GM18867 (cell line): Measurements from ENCODE around the gene MAML1.
A peak's percentile ranks its signal among the peaks of the same experiment; 100 is the strongest.

Experiments
- ATAC-seq: cut with Tn5 transposase; IDR thresholded peaks from one replicate; pipeline ENCODE4 v1.9.1; 2021; ENCODE audit warnings: mild to moderate bottlenecking, moderate library complexity; ENCODE audit not compliant: unreplicated experiment

The MAML1 gene

DNA sequence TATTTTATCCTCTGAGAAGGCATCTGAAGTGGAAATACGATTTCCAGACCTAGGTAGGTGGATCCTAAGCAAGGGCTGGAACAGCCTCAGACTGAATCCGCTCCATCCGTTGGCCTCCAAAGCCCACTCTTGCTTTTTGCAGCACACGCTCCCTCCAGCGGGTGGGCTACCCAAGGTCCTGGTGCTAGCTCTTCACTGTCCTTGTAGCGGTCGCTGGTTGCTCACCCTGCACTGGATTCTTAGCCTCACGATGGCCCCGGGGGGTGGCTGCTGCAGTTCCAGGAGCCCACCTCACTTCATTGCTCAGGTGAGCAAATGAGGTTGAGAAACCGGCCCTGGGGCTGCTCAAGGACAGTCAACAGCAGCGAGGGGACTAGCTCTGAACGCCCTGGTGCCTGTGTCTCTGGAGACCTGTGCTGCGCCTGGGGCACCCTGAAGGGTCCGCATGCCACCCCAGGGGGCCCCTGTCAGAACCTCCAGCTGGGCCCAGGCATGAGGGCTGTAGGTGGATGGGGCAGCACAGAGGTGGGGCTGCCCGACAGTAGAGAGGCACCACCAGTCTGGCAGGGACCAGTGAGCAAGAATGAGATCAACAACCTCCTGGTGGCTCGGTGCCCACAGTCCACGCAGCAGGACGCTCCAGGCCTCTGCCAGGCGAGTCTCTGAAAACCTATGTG, 69.7 kb downstream of the MAML1 start:
- no peak for ATAC-seq

DNA sequence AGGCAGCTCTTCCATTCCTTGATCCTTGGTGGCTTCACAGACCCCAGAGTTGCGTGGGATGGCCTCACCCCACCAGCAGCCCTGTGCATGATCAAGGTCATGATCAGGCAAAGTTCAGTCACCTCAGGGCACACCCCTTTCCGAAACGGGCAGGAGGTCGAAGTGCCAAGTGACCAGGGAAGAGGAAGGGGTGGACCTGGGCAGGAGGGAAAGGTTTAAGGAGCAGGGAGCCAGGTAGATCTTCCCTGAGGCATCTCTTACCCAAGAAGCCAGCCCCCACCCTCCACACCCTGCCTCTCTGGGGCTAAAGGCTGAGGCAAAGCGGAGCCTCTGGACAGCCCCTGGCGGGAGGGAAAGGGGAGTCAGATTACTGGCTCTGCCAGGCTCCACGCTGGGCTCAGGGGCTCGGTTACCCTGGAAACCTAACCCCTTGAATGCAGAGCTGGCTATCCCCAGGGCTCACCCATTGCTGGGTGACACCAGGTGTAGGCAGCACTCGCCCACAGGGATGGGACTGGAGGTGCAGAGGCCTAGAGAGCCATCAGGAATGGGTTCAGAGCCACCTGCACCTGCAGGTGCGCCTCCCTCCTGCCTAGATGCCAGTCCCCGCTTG, 70.4 kb downstream of the MAML1 start:
- ATAC-seq = no peak

DNA sequence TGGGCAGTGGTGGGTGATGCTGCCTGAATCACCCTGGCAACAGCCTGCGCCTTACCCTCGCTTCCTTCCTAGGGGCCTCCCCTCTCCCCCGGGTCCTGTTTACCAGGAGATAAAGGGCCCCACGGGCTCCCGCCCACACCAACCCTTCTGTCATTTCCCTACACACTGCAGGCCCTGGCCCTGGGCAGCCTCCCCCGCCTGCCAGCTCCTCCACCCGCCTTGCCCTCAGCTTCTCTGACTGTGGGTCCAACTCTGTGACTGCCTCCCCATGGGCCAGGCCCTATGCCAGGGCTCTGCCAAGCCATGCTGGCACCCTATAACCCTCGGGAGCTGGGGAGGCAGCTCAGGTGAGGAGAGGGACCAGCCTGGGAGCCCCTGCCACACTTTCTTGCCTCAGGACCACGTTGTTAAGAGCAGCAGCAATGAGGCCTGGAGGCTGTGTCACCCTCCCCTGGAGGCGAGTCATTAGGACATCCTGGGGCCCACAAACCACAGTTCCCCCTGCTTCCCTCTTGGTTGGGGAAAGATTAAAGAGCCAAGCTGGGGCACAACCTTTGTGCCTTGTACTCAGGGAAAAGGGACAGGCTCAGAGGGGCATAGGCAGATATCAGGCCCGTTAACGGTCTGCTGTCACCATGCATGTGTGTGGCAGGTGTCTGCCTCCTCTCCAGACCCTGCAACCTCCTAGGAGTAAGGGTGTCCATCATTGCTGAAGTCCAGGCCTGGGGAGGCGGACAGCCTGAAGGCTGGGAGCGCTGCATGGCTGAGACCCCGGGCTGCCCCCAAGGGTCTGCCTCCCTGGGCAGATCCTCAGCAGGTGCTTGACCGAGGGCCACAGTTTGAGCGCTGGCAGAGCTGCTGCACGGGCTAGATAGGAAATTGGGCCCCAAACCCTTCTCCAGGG, 71.3 kb downstream of the MAML1 start:
- ATAC-seq = no peak

DNA sequence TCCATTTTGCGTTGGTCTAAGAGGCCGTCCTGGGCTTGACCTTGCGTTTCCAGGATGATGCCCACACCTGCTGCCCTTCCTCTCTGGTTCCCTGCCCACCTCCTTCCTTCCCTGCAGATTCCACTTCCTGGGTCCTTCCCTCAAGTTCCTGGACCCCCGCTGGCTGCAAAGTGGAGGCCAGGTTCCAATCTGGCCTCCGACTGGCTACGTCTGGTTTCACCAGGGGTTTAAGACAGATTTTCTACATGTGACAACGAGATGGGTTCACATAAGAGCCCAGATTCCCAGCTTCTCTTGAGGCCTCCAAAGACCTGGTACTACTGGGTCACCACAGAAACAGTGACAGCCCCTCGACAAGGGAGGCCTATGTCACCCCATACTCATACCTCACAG, 71.9 kb downstream of the MAML1 start:
- ATAC-seq = no peak

DNA sequence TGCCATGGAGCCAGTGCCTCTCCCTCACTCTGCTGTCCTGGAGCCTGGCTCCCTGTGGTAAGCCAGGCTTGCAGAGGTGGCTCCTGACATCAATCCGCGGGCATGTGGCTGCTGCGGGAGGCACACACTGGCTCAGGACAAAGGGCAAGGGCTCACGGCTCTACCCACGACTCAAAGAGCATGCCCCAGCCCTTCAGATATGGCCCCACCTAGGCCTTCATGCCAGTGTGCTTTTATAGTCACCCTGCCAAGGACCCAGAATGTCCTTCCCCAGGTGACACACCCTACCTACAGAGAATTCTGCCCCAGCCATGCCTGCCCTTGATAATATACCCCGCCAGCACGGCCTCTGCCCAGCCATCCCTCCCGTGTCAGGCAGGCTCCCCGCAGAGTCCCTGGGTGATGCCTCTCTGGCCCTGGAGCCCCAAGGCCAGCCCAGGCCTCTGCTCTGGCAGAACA, 72.5 kb downstream of the MAML1 start:
- no peak for ATAC-seq

DNA sequence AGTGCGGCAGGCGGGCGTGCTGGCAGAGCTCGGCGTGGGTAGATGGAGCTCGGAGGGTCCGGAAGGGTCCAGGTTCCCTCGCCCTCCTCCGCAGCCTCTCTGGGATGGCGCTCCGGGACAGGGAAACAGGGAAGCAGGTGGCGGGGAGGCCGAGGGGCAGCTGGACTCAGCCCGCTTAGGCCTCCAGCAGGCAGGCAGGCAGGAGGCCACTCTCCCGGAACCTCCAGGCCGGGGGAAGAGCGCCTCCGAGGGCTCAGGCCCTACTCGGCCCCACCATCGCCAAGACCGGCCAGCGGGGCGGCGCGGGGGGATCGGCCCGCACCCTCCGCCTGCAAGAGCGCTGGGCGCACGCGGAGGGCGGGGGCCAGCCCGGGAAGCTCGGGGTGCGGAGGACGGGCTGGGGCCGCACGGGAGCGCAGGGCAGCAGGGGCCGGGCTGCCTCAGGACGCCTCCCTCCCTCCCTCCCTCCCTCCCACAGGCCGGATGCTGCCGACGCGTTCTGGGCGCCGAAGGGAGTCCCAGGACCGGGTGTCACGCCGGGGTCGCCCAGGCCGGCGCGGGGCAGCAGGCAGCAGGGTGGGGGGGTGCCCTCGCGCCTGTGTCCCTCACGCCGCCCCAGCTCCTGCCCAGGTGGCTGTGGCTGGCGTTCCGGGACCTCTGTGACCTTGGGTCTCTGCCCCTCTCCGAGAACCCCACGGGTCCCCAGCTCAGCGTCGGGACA, 73.1 kb downstream of the MAML1 start:
- ATAC-seq = peak; percentile 27

DNA sequence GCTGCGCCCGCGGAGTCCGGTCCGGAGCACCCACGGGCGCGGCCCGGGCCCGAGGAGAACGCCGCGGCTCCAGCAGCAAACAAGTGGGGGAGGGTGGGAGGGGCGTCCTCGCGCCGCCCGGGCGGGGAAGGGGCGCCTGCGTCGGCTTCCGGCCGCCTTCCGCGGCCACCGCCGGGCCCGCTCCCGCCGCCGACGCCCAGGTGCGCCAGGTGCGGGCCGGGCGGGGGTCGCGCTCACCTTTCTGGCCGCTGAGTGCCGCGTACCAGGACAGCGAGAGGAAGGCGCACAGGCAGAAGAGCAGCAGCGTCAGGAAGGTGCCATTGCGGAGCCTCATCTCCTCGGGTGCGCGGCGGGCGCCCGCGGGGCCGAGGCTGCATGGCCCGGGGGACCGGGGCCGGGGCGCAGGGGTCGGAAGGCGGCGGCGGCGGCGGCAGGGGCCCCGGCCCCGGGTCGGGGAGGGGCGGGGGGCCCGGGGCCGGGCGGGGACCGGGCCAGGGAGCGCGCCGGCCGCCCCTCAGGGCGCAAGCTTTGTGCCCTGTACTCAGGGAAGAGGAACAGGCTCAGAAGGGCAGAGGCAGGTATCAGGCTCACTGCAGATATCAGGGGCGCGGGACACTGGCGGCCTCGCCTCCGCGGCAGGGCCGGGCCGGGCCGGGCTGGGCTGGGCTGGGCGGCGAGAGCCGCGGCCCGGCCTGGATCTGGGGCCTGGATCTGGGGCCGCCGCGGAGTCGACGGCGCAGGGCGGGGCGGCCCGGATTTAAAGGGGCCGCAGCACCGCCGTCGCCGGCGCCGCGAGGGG, 73.8 kb downstream of the MAML1 start, which contains the start of gene MGAT4B:
TSS of gene MGAT4B (minus strand) at position 617 of the 799 bp plus-strand sequence. CDS start at position 334, 283 bp downstream.
- peak; percentile 68 for ATAC-seq

DNA sequence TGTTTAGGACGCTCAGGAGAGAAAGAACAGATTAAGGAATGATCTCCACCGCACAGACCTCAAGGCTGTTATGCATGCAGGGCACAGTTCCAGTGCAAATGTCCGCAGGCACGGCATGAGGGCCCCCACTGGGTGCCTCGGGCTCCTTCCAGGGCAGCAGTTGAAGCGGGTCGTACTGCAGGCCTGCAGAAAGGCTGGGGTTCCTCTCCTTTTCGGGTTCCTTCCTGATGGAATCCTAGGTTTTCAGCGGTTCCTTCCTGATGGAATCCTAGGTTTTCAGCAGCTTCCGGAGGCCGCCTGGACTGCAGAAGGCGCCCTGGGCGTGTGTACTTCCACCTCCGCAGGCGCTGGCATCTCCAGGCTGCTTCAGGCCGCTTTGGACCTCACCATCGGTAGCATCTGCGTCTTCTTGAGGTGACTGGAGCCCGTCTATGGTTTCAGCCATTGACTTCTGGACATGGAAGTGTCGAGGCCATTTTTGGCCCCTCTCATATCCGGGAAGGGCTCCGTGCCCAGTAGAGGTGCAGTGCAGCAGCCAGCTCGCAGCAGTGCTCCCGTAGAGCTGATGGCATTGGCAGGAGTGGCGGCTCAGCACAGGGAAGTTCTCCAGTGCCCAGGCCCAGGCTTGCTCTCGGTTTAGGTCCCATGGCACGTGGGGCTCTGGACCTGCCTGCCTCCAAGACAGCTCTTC, 79.7 kb downstream of the MAML1 start:
- no peak for ATAC-seq

DNA sequence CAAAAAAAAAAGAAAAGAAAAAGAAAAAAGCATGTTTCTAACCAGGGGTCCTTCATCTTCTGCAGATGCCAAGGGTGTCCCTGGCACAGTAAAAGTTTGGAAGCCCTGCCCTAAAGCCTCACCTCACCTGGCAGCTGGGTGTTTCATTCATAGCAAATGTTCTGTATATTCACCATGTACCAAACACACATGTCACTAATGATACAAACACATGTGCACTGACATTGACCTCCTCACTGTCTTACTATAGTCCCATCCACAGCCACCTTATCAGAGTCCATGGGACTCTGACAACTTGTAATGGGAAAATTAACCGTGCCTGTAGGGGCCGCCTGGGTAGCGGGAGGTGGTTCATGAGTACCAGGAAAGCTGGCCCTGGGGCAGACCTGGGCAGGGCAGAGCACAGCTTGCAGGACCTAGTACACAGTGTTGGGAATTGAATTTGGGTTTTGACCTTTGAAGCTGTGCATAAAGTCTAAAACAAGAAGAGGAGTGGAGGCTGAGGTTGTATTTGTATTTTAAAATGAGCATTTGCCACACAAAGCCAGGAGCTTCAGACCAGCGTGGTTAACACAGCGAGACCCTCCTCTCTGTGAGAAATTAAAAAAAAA, 80.5 kb downstream of the MAML1 start:
- ATAC-seq = no peak

DNA sequence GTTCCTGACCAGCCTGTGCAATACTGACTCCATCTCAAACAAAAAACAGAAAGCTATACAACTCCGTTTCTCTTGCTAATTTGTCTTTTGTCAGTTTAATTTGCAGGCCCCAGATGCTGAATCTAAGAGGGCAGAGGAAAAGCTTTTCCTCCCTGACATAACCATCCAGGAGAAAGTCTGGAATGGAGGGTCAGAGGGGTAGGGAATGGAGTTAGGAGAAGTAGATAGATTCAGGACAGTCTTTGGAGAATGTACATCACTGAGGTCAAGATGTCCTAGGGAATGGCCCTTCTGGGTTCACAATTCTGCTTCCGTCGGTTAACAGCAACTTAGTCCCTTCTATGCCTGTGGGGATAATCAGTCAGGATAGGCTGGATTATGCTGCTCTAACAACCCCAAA, 81.5 kb downstream of the MAML1 start:
- no peak for ATAC-seq

DNA sequence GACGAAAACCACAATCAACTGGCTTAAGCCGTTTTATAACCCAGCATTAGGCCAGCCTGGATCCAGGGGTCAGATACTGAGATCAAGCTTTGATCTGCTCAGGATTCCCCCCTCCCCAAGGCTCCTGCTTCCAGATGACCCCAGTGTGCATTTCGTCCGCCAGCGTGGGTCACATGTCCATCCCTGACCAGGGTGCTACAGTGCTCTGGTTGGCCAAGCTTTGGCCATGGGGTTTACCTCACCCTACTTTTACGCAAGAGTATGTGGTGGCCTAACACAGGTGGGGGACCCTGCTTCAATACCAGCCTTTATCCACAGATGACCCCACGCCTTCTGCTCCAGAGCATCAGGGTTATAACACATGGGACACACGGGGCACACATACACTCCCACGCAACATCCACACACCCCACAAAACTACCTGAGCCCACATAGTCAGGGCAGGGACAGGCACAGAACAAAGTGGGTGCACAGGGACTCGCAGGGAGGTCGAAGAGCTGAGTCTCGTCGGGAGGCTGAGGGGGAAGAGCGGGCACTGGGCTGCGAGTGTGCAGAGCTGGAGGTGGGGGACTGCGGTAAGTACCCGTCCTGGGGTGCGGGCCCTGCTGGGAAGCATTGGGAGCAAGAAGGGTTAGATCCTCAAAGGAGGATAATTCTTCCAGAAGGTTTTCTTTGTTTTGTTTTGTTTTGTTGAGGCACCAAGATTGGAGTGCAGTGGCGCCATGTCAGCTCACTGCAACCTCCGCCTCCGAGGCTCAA, 83.0 kb downstream of the MAML1 start:
- no peak for ATAC-seq

DNA sequence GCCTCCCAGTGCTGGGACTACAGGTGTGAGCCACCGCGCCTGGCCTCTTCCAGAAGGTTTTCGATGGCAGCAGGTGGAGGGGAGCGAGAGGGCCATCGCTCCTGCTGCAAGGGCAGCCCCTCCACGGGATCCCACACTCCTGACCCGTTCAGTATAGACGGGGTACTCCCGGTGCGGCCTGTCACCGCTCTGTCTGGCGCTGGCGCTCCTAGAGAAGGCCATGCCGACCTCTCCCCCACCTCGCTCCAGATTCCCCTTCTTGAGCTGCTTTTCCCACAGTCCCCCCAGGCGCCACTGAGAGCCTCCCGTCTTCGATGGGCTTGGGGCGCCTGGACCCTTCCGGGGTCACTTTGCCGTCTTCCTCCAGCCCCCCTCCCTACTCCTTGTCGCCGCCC, 83.8 kb downstream of the MAML1 start:
- ATAC-seq = no peak

DNA sequence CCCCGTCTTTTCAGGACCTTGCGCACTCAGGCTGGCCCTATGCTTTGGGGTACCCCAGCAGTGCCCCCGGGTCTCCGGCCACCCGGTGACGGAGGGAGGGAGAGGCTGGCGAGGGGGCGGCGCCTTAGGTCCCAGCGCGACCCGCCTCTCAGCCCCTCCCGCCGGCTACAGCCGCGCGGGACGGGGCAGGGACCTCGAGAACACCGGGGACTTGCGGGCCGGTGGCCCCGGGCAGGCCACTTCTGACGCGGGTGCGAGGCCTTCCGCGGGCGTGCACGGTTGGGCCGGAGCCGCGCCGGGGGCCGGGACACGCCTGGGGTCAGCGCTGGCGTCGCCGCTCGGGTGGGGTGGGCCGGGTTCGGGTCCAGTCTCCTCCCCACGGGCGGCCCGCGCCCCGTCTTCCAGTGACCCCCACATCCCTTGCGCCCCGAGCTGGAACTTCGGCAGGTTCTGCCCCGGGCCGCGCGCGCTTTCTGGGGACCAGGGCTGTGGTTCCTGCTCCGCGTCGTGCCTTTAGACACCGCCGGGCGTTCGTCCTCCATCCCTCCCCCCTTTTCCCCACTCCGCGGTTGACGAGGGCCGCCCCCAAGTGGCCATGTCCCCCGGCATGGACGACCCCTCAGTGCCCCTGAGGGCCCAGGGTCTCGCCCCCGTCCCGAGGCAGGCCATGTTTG, 84.3 kb downstream of the MAML1 start:
- no peak for ATAC-seq

DNA sequence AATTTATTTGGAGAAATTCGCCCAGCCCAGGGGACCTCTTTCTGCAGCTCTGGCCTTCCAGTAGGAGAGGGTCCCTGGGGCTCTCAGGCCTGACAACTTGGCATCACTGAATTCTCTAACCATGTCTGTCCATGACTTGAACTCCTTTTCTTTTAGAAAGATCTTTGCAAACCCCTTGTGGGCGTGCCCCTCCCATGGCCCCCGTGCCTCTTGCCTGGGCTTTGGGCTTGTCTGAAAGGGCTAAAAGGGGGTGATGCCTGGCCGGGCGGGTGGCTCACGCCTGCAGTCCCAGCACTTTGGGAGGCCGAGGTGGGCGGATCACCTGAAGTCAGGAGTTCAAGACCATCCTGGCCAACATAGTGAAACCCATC, 84.8 kb downstream of the MAML1 start:
- no peak for ATAC-seq

DNA sequence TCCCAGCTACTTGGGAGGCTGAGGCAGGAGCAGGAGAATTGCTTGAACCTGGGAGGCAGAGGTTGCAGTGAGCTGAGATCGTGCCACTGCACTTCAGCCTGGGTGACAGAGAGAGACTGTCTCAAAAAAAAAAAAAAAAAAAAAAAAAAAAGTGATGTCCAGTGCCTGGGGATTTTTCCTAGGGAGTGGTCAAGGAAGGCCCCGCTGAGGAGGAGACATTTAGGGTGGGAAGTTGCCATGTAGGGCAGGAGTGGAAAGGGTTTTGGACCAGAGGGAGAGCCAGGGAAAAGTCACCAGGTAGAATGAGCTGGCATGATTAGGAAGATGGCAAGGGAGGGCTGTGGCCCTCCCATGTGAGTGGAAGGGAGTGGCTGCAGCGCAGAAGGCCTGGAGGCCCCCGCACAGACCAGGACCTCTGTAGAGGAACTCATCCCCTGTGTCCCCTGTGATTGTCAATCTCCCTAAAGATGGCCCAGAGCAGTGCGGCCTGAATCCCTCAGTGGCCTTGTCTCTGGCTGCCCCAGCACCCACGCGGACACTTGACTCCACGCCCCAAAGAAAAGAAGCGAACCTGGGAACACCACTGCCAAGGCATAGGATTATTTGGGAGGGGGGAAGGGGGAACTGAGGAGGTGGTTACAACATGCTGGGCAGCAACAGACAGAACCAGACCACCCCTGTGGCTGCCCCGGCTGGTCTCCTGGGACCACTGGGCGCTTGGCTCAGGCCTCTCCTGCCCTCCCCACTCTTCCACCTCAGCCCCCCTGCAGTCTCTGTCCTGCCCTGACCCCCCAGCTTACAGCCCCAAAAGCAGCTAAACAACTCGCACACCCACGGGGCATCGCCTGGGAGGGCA, 85.5 kb downstream of the MAML1 start:
- ATAC-seq = no peak

DNA sequence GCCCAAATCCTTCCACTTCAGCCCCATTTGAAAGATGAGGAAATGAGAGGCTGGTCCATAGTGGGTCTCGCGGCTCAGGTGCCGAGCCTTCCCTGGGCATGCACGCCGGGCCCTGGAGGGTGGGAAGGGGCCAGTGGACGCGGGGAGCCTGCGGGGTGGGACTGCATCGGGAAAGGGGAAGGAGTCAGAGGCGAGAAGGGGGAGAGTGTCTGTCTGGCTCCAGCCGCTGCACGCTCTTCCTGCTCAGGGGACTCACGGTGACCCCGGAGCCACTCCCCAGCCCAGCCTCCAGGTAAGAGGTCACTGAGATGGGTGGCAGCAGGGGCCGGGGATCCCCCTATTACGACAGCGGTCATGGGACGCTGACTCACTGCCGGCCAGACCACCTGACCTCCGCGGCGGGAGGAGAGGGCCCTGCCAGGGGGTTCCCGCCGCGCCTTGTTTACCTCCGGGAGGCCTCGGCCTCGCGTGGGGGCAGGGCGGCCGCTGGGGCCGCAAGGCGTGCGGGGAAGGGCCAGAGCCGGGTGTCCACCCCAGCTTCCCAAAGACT, 86.2 kb downstream of the MAML1 start:
- ATAC-seq = peak; percentile 65
